Left renal cortex interstitium (tissue), 4 donors: Measurements from ENCODE around the gene NUDT21. TPM values are rescaled to one million over a fixed set of nuclear protein-coding genes. Genes with fewer than 3 reads are reported as not detected.

Experiments used
- DNase-seq, 4 donors: peaks; one replicate each; pipeline ENCODE4 v3.0.0-alpha.2; 2013; ENCODE audit warnings: low read depth in 4 of 4, low spot score in 2 of 4, missing footprints in 1 of 4
- polyA plus RNA-seq, 4 donors: library from polyadenylated mRNA; unstranded; fragments of 120-200 nt; gene quantifications; one replicate each; pipeline ENCODE4 v1.2.1, GENCODE V29; 2013; ENCODE audit not compliant: insufficient read length in 4 of 4

The NUDT21 gene
- polyA plus RNA-seq, 4 donors = 109 to 139 (median 128) TPM

DNA sequence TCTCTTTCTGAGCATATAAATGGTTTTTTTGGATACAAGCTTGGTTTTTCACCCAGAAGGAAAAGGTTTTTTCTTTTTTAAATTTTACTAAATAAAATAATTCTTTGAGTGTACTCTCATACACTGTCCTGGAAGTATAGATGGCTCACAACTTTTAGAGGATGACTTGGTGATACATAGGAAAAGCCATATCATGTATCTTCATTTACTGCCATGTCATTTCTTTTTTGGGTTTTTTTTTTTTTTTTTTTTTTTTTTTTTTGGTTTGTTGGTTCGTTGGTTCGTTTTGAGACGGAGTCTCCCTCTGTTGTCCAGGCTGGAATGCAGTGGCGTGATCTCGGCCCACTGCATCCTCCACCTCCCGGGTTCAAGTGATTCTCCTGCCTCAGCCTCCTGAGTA is 12.0 kb upstream of the NUDT21 start:
- DNase-seq = no peak

DNA sequence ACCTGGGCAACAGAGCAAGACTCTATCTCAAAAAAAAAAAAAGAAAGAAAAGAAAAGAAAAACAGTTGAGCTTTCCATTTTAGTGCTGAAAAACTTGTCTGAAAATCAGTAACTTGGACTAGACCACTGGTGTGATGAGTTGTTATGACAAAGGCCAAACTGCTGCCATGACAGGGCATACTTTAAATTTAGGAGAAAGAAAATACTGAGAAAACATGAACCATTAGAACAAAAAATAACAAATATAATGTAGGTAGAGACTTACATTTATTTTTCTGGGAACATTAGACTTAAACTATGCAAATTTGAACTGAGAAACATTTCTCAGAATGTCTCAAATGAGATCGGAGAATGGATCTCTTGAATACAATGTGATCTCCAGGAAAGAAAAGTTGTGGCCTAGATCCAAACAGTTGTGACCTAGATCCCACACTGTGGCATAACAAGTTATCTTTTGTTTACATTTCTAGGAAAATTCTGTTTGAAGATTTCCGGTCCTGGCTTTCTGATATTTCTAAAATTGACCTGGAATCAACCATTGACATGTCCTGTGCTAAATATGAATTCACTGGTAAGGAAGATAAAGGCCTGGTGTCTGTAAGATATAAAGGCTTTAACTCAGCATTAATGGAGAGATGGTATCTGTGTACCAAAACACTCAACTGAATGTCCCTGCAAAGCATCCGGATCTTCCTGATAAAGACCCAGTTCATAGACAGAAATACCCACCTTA is 11.1 kb upstream of the NUDT21 start:
- no peak for DNase-seq

DNA sequence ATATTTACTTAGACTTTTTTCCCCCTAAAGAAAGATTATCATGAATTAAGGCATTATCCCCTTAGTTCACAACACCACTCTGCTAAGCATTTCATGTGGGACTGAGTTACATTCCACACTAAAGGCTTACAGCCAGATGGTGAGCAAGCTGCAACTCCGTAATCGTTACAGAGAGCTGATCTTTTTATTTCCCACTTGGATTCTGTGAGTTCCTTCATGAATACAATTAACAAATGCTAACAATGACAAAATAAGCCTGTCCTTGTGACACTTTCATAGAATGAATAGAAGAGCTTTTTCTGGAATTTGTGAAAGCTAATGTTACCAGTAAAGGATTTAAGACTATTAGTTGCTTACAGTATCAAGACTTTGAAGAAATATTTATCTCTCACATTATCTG is 9.0 kb upstream of the NUDT21 start:
- DNase-seq = no peak

DNA sequence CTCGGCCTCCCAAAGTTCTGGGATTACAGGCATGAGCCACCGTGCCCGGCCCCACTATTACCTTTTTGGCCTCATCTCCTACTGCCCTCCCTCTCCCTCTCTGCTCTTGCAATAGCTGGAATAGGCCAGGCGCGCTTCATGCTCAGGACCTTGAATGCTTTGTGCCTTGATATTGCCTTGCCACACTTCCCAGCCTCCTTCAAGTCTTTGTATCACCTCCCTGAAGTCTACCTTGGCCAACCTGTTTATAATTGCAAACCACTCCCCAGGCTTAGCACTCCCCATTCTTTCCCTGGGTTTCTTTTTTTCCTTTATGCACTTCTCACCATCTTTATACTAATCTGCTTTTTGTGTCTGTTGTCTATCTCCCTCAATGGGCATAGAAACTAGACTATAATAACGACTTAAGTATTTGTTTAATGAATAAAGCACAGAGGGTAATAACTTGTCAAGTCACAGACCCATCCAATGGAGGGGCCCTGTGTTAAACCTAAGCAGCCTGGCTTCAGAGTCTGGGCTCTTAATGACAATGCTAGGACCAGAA is 6.9 kb upstream of the NUDT21 start:
- DNase-seq = no peak

DNA sequence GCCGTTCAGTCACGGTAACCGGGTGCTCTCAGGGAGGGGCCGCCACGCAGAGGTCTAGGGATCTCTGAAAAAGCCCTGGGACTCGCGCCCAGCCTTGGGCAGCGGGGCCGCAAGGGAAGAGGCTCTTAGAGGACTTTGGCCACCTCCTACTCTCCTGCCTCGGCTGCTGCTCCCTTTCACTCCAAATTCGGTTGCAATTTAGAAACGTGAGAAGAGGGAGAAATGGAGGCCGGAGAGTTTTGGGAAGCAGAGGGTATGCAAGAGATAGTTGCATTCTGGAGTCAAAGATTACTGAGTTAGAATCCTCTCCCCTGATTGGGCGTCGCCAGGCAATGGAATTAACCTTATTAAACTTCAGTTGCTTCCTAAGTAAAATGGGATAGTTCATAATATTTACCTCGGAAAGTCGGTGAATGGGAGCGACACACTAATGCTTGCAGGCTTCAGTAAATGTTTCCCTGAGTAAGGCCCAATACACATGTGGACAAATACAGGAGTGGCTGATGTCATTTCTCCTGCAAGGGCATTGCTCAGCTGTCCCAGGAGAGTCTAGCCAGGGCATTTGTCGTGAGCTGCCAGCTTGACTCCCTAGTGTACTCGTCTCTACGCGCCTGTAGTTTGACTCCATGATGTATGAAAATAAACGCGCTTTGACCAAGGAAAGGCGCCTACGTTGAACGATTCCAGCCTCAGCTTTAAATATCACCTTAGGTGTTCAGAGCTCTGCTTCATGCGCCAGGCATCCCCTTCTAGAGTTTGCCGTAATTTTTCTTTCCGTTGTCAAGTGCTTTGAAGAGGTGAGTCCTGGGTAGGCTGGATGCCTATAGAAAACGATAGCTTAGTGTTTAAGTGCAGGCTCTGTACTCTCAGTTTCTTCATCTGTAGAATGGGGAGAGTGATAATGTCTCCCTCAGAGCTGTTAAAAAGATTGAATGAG is 889 bp upstream of the NUDT21 start:
- peak in 2 of 4 donors; percentile 23 to 50 for DNase-seq

DNA sequence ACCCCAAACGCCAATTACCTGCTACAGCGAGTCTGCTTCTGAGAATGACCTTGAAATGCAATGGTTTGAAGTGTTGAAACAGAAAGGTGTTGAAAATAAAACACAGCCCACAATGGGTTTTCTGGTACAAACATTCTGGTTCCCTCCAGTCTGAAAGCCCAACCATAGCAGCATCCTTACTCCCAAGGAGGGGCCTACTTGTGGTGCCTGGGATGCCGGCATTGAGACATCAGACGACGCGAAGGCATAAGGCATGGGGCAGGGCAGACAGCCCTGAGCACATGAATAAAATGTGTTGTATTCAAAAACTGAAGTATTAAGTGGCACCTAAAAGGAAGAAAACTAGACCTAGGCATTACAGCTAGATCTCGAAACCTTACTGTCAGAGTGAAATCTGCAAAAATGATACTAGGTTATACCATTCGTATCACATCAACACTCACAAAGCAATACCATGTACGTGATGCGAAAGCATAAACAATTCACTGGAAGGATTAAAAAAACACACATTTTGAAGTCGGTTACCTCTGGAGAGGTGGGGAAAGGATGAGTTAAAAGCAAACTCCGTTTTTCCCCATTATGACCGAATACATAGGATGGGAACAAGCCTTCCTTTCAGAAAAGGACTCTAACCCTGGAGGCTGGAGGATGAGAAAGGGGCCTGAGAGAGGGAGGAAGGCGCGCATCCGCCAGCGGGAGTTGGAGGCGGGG is 702 bp downstream of the NUDT21 start:
- peak in 2 of 4 donors; percentile 6 to 20 for DNase-seq

DNA sequence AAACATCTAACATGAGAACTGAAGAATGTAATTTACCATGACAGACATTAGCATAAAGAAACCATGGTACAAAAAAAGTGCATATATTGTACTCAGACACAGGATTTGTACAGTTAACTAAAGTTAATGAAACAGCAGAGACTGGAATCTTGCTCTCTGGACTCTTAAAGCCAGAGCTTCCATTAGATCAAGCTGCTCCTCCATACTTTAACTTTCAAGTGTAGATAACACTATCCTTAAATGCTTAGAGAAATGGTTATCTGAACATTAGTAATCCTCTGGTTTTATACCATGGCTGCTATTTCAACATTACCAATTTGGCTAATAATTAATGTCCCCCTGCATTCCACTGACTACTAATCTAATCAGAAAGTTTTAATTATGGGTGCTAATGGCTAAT is 3.1 kb downstream of the NUDT21 start:
- DNase-seq = no peak

DNA sequence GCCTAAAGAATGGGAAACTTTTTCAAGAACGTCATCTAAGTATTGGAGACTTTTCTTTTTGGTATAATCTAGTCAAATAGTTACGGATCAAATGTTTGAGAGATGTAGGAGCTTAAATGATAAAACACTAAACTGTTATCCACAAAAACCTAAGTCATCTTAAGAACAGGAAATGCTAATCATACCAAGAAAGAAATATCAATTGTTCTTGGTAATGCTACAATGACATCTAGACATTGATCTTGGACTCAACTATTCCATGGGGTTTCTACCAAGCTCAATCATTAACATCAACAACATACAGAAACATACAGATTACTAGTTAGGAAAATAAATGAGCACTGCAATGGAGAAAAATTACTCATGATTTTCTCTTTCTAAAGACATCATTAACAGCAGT is 3.8 kb downstream of the NUDT21 start:
- no peak for DNase-seq

DNA sequence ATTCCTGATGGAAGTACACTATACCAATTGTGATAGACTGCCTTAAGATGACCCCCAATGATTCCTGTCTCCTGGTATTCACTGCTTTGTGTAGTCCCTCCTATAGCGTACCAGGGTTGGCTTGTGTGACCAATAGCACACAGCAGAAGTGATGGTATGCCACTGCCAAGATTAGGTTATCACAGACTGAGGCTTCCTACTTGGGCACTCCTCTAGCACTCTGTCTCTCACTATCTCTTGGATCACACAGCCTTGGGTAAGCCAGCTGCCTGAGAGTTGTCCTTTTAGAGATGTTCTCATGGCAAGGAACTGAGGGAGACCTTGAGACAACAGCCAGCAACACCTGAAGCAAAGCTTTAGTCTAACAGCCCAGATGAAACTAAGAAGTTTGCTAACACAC is 13.1 kb downstream of the NUDT21 start:
- no peak for DNase-seq

DNA sequence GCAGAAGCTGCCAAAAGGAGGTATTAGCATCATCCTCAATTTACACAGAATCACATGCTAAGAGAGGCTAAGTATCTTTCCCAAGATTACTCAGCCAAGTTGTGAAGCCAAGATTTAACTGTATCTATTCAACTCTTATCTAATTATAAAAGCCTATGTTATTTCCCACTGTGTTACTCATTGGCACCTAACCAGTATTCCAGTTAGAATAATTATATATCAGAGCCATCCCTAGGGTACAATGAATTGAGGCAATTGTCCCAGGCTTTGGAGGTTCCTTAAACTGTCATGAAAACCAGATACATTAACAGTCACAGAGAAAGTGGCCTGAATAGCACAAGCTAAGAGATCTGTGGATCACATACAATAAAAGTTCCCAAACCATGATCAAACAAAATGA is 14.9 kb downstream of the NUDT21 start:
- DNase-seq = no peak

DNA sequence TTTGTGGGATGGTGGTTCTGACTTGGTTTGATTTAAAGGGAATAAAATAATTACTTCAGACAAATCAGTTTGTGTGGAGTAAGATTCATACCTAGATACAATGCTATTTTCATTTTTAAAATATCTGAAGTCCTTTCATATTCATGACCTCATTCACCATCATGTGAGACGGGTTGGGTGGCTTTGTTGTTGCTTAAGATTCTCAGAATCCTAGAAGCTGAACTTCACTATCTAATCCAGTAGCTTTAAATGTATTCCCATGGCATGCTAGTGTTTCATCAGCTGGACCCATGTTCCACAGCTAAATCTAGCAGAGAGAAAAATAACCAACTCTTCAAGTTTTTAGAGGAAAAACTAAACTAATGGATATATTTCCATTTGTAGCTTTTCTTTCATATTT is 23.0 kb downstream of the NUDT21 start:
- no peak for DNase-seq

DNA sequence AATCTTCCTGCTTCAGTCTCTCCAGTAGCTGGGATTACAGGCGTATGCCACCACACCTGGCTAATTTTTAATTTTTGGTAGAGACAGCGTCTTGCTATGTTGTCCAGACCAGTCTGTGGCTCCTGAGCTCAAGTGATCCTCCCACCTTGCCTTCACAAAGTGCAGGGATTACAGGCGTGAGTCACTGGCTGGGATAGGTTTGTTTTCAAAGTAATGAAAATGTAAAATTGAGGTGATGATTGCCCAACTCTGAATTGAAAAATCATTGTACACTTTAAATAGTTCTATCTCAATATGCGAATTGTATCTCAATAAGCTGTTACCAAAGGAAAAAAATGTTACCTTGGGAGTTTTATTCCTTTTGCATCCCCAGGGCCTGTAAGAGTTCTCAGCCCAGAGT is 24.5 kb downstream of the NUDT21 start:
- no peak for DNase-seq

DNA sequence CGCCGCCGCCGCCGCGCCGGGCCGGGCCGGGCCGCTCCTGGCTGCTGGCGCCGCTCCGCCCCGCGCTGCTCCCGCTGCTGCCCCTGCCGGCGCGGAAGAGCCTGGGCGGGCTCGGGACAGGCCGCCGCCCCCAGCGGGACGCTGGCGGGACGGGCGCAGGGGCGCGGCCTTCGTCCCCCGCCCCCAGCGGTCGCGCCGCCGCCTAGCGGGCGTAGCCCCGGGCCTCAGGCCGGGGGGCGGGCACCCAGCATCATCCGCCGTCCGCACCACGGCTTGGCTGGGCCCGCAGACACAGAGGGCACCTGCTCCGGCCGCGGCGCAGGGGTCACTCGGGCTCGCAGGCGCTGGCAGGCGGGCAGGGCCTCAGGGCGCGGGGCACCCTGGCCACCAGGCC is 25.7 kb downstream of the NUDT21 start, which contains the start of gene AMFR:
TSS of gene AMFR (minus strand) at position 107 of the 394 bp plus-strand sequence. CDS start 218 bp downstream, outside the sequence.
- DNase-seq = peak in 2 of 4 donors; percentile 51 to 67

DNA sequence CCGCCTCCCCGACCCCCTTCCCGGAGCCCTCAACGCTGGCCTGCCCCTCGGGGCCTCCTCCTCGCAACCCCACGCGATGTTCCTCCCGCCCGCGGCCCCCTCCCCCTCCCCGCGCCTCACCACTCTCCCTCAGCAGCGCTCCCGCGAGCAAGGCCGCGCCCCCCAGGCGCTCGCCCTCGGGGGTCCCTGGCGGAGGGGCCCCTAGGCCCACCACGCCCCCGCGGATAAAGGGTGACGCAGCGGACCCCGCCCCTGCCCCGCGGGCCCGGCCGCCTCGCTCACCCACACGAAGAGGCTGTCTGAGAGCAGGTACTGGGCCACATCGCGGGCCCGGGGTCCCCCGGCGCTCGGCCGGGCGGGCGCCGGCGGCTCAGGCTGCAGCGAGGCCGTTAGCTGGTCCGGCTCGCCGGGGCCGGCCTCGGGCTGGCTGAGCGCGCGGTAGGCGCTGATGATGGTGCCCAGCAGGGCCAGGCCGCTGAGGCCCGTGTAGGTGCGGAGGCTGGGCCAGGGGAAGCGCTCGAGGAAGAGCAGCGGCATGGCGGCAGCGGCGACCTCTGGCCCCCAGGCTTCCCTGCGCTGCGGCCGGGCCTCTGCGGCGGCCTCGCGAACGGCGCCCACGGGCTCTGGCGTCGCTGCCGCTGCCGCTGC is 26.2 kb downstream of the NUDT21 start:
- peak in 2 of 4 donors; percentile 19 for DNase-seq

DNA sequence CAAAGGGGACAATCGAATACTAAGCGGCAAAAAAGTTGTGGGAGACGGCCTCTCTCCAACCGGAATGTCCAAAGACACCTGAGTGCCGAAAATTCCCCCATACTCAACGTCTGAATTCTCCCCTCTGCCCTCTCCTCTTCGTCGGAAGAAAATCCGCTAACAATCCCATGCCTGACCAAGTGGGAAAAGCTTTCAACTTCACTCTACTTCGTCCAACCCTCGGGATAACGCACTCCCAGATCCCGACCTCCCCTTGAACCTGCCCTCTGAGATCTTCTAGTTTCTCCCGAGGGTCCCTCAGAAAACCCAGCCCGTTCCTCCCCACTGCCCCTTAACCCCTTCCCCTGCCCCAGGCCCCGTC is 26.7 kb downstream of the NUDT21 start:
- peak in 3 of 4 donors; percentile 8 to 26 (median 23) for DNase-seq

DNA sequence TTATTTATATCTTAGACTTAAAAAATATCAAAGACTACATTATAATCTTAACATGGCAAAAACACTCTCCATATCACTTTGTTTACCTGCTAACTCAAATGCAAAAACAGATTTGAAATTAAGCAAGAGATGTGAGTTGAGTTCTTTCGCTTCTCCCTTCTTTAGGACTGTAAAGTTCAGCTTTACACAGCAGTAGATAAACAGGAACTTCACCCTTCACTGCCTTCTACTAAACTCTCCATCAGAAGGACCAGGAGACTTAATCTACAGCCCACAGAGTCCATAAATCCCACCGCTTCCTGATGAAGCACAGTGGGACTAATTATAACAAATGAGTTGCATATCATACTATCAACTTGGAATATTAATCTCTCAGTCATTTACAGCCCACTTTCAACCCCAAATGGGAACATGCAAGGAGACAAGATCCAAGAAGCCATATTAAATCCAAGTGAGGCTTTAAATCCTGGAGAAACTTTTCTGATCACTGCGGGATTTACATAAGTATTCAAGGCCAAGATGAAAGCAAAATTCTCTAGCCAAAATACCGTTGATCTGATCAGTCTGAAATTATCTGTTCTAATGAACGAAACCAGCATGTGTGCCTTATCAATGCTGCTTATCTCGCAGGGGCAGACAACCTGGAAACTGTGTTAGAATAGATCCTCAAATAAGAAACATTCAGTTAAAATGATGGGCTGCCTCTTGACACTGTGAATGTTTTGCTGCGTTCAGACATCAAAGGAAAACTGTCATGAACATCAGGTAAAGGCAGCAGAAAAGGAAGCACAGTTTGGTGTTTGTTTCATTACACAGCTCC is 27.3 kb downstream of the NUDT21 start:
- DNase-seq = peak in 3 of 4 donors; percentile 16 to 47 (median 17)

DNA sequence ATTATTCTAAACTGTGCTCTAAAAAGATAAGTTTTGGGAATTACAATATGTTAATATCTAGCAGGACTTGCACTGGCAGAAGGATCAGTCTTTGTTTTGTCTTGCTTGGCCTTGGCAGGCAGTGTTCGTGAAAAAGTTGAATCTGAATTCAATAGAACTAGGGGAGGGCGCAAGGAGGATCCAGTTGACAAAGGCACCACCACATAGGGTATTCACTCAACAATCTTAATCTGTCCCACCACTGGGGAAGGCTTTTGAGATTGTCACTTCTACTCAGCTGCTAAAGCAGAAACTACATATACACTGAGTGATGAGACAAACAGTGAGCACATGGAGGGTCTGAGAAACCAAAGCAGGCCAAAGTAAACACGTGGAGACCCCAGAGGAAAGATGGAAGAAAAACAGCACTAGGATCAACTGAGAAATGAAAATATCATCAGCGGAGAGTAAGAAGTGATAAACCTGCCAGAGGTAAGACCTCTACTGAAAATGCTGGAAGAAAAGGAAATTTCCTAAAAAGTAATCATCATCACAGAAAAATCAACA is 28.2 kb downstream of the NUDT21 start:
- no peak for DNase-seq

DNA sequence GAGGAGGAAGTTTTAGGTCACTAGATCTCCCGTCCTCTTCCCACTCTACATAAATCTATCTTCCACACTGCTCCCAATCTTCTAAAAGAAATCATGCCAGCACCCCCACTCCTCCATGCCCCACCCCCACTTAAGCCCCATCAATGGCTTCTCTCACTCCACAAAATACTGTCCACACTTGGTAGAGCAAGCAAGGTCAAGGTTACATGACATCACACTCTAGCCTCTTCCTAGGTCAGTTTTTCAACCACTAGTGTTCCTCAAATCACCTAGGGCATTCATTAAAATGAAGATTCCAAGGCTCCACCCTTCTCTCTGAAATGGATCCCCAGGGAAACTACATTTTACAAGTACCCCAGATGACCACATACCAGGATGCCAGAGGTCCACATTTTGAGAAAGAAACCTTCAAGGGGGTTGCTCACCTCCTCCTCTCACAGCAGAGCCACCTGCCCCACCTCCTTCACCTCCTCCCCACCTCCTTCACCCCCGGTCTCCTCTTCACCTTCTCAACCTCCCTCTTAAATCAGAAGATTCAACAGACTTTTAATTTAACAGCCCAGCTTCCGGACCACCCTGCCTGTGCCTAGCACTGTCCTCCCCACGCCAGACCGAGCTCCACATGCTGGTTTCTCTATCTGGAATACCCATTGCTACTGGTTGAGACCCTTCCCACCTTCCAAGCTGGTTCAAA is 29.0 kb downstream of the NUDT21 start:
- no peak for DNase-seq

DNA sequence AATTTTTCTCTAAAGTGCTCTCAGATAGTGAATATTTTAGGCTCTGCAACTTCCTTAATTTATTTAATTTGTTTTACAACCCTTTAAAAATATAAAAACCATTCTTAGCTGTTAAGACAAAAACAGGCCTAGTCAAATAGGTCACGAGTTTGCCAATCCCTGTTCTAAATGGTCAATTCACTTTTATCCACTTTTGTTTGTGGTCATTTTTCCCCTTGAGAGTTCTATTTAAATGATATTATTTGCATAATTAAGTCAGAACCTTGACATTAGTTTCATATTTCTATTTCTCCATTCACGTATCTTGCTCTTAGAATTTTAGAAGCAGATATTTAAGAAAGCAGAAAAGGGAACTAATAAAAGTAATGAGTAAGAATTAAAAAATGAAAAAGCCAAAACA is 29.8 kb downstream of the NUDT21 start:
- no peak for DNase-seq
